PC-3 (cell line): Measurements from ENCODE around the gene HIP1R. TPM values are rescaled to one million over a fixed set of nuclear protein-coding genes. Genes with fewer than 3 reads are reported as not detected.

ENCODE experiments used
- ATAC-seq: fragments of 200-7000 bp; cut with Tn5 transposase; 2 replicates; pipeline ENCODE4 v1.9.1; 2020; ENCODE audit warnings: mild to moderate bottlenecking, moderate library complexity
- BruUV-seq: library from RNA; stranded (reverse); fragments of 400-500 nt; replicated peaks from 2 replicates; lab custom pipeline; 2021; lab: Mats Ljungman, UMichigan
- CTCF ChIA-PET: fragments of 300-600 bp; sonication (Branson Sonifier 250); formaldehyde crosslinking; loops from one replicate; lab custom pipeline; 2022; ENCODE audit warnings: antibody characterized with exemption; lab: Charles Lee
- POLR2A ChIA-PET: fragments of 300-600 bp; sonication (Branson Sonifier 250); formaldehyde crosslinking; loops from one replicate; lab custom pipeline; 2022; ENCODE audit warnings: antibody characterized with exemption; ENCODE audit not compliant: unreplicated experiment; lab: Charles Lee
- DNase-seq: peaks from one replicate; pipeline ENCODE4 v3.0.0-alpha.2; 2015
- H2AFZ ChIP-seq: fragments of 300-600 bp; sonication (generic); 2 replicates; pipeline ENCODE4 v1.6.0; 2016; ENCODE audit warnings: antibody characterized with exemption, low read length
- H3F3A ChIP-seq: fragments of 300-600 bp; sonication (generic); one replicate; pipeline ENCODE4 v1.6.0; 2017; ENCODE audit warnings: antibody characterized with exemption, low read length, control low read depth, mild to moderate bottlenecking; ENCODE audit not compliant: unreplicated experiment
- H3K27ac ChIP-seq: fragments of 300-600 bp; sonication (generic); 2 replicates; pipeline ENCODE4 v1.5.1; 2016; ENCODE audit warnings: mild to moderate bottlenecking, low read length
- H3K27me3 ChIP-seq: fragments of 300-600 bp; sonication (generic); 2 replicates; pipeline ENCODE4 v1.6.1; 2016; ENCODE audit warnings: low read length, mixed read lengths
- H3K36me3 ChIP-seq: fragments of 300-600 bp; sonication (generic); 2 replicates; pipeline ENCODE4 v1.6.1; 2016; ENCODE audit warnings: low read depth, mixed run types, low read length, mixed read lengths
- H3K4me1 ChIP-seq: fragments of 300-600 bp; sonication (generic); 2 replicates; pipeline ENCODE4 v1.5.1; 2016; ENCODE audit warnings: low read length; ENCODE audit not compliant: insufficient read depth
- H3K4me2 ChIP-seq: fragments of 300-600 bp; sonication (generic); 2 replicates; pipeline ENCODE4 v1.6.0; 2016; ENCODE audit warnings: low read length
- H3K4me3 ChIP-seq: fragments of 300-600 bp; sonication (generic); 2 replicates; pipeline ENCODE4 v1.5.1; 2016; ENCODE audit warnings: mild to moderate bottlenecking, low read length, mixed read lengths
- H3K79me2 ChIP-seq: fragments of 300-600 bp; sonication (generic); 2 replicates; pipeline ENCODE4 v1.6.1; 2017; ENCODE audit warnings: low read length, mixed read lengths
- H3K9ac ChIP-seq: fragments of 300-600 bp; sonication (generic); 2 replicates; pipeline ENCODE4 v1.6.0; 2016; ENCODE audit warnings: mild to moderate bottlenecking, low read length
- H3K9me2 ChIP-seq: fragments of 300-600 bp; sonication (generic); replicated peaks from 2 replicates; pipeline ENCODE4 v1.6.1; 2016; ENCODE audit warnings: mixed run types, low read length, mixed read lengths
- H3K9me3 ChIP-seq: fragments of 300-600 bp; sonication (generic); 2 replicates; pipeline ENCODE4 v1.6.1; 2016; ENCODE audit warnings: low read length, mixed read lengths
- H4K20me1 ChIP-seq: fragments of 300-600 bp; sonication (generic); 2 replicates; pipeline ENCODE4 v1.6.1; 2016; ENCODE audit warnings: low read length, mixed read lengths
- CTCF ChIP-seq: fragments of 300-600 bp; sonication (generic); conservative IDR thresholded peaks from 2 replicates; pipeline ENCODE4 v1.5.1; 2017; ENCODE audit warnings: antibody characterized with exemption, low read depth, mild to moderate bottlenecking, low read length
- EZH2 ChIP-seq: fragments of 300-600 bp; sonication (generic); IDR thresholded peaks from one replicate; pipeline ENCODE4 v1.6.1; 2017; ENCODE audit warnings: antibody characterized with exemption, mild to moderate bottlenecking, low read length; ENCODE audit not compliant: unreplicated experiment
- EZH2phosphoT487 ChIP-seq: fragments of 300-600 bp; sonication (generic); IDR thresholded peaks from 2 replicates; pipeline ENCODE4 v1.6.1; 2018; ENCODE audit warnings: mild to moderate bottlenecking, antibody characterized with exemption, low read length, borderline replicate concordance
- intact Hi-C: fragments of 100-400 bp; cut with micrococcal nuclease; formaldehyde crosslinking; loops from 2 replicates; pipeline ENCODE4 v1.9.0; 2023
- total RNA-seq: library from RNA; depleted of rRNA; stranded (reverse); fragments of >200 nt; gene quantifications from 2 replicates; pipeline ENCODE4 v1.2.3, GENCODE V29; 2014

HIP1R gene
- total RNA-seq, 1 experiment from 2014 or later = 46.1 TPM

GRCh38 chr12:122850048-122850445 is 14.8 kb downstream of the HIP1R start:
- Histone ChIP-seq H3K36me3 (no peaks in the 10 kb centered on the region), H4K20me1 (no peaks in the 10 kb centered on the region), H3K9ac (no peak overlapping the region), H3K9me3 (no peaks in the 10 kb centered on the region), H3K27me3 (no peaks in the 10 kb centered on the region), H3K4me3 (no peak overlapping the region), H3K4me1 (peaks cover 15% of the 10 kb centered on the region), H3K27ac (no peak overlapping the region), H3K79me2 (no peaks in the 10 kb centered on the region), H3K4me2 (no peak overlapping the region), H3K9me2 (no peaks in the 10 kb centered on the region), H2AFZ (no peak overlapping the region), H3F3A (no peaks in the 10 kb centered on the region)
- ATAC-seq (no peak), DNase-seq (no peak)
- ChIA-PET POLR2A (no interaction called here), CTCF (no interaction called here)
- intact Hi-C loops = no loop called here
- TF ChIP-seq CTCF = no peak
- no peak for TF ChIP-seq EZH2
- no peak for TF ChIP-seq EZH2phosphoT487
- no TSS peak for BruUV-seq

GRCh38 chr12:122850695-122851350 is 15.6 kb downstream of the HIP1R start:
- no peaks in the 10 kb centered on the region for H3K36me3 ChIP-seq
- no peaks in the 10 kb centered on the region for H3K79me2 ChIP-seq
- H3K9me3 ChIP-seq = no peaks in the 10 kb centered on the region
- DNase-seq = peak; percentile 27
- no peak for ATAC-seq
- BruUV-seq = no TSS peak
- H3K4me2 ChIP-seq = no peak overlapping the region
- no peak overlapping the region for H3K9ac ChIP-seq
- POLR2A ChIA-PET = interaction anchor here (0.6 kb wide), 1 partner anchor 20 kb away, joined by 3 read pairs; no protein-coding TSS in a partner anchor
- CTCF ChIA-PET = no interaction called here
- no peak overlapping the region for H2AFZ ChIP-seq
- no peaks in the 10 kb centered on the region for H3K27me3 ChIP-seq
- no peaks in the 10 kb centered on the region for H4K20me1 ChIP-seq
- H3K9me2 ChIP-seq = no peaks in the 10 kb centered on the region
- no peak overlapping the region for H3K27ac ChIP-seq
- intact Hi-C loops = no loop called here
- peaks cover 15% of the 10 kb centered on the region for H3K4me1 ChIP-seq
- H3K4me3 ChIP-seq = no peak overlapping the region
- no peaks in the 10 kb centered on the region for H3F3A ChIP-seq
- TF ChIP-seq CTCF (no peak), EZH2 (no peak), EZH2phosphoT487 (no peak)

GRCh38 chr12:122851820-122852219 is 16.6 kb downstream of the HIP1R start:
- no peaks in the 10 kb centered on the region for H3F3A ChIP-seq
- H3K4me3 ChIP-seq = no peak overlapping the region
- DNase-seq (peak; percentile 94), ATAC-seq (peak; percentile 96)
- H3K4me2 ChIP-seq = peak overlapping the region; percentile 26
- POLR2A ChIA-PET = interaction anchor here (0.6 kb wide), 1 partner anchor 25 kb away, joined by 5 read pairs; no protein-coding TSS in a partner anchor
- intact Hi-C loops = no loop called here
- peak overlapping the region; percentile 62 for H3K27ac ChIP-seq
- TF ChIP-seq EZH2 (no peak), EZH2phosphoT487 (no peak), CTCF (no peak)
- H3K79me2 ChIP-seq = no peaks in the 10 kb centered on the region
- no peaks in the 10 kb centered on the region for H3K36me3 ChIP-seq
- H3K9ac ChIP-seq = no peak overlapping the region
- no peaks in the 10 kb centered on the region for H3K27me3 ChIP-seq
- no TSS peak for BruUV-seq
- peak overlapping the region; percentile 44 for H2AFZ ChIP-seq
- H3K9me3 ChIP-seq = no peaks in the 10 kb centered on the region
- CTCF ChIA-PET = no interaction called here
- no peaks in the 10 kb centered on the region for H4K20me1 ChIP-seq
- H3K4me1 ChIP-seq = peaks cover 15% of the 10 kb centered on the region
- H3K9me2 ChIP-seq = no peaks in the 10 kb centered on the region
